ENCODE measurements around the gene FABP1.

Gene FABP1

GRCh38 chr2:88113069-88113468 lies 14.8 kb downstream of the FABP1 start:
- DNase-seq, result no peak

GRCh38 chr2:88110830-88111229 lies 17.0 kb downstream of the FABP1 start:
- no peak for DNase-seq

GRCh38 chr2:88108796-88109195 lies 19.1 kb downstream of the FABP1 start:
- DNase-seq, result no peak

GRCh38 chr2:88100489-88100858 lies 27.4 kb downstream of the FABP1 start:
- no peak for DNase-seq

GRCh38 chr2:88099798-88100488 lies 27.9 kb downstream of the FABP1 start:
- DNase-seq, result no peak

GRCh38 chr2:88098558-88098900 lies 29.3 kb downstream of the FABP1 start:
- no peak for DNase-seq

GRCh38 chr2:88097891-88098557 lies 29.8 kb downstream of the FABP1 start:
- no peak for DNase-seq

- DNase-seq, result no peak
These were observed 30.7 kb downstream of the FABP1 start for GRCh38 chr2:88097192-88097591.

- DNase-seq, result no peak
These were observed 31.2 kb downstream of the FABP1 start for GRCh38 chr2:88096708-88097107.

- DNase-seq, result no peak
These were observed 32.8 kb downstream of the FABP1 start for GRCh38 chr2:88095022-88095421.

GRCh38 chr2:88092773-88093172 lies 35.1 kb downstream of the FABP1 start:
- no peak for DNase-seq

- no peak for DNase-seq
These were observed 35.9 kb downstream of the FABP1 start for GRCh38 chr2:88091943-88092342.

GRCh38 chr2:88090446-88091283 lies 37.2 kb downstream of the FABP1 start:
- no peak for DNase-seq

- no peak for DNase-seq
These were observed 38.9 kb downstream of the FABP1 start for GRCh38 chr2:88088999-88089398.

GRCh38 chr2:88087763-88088162 lies 40.1 kb downstream of the FABP1 start:
- DNase-seq, result no peak

GRCh38 chr2:88087073-88087472 lies 40.8 kb downstream of the FABP1 start:
- no peak for DNase-seq

GRCh38 chr2:88086401-88086800 lies 41.5 kb downstream of the FABP1 start:
- DNase-seq, result no peak

- no peak for DNase-seq
These were observed 42.3 kb downstream of the FABP1 start for GRCh38 chr2:88085602-88086001.

GRCh38 chr2:88085099-88085498 lies 42.8 kb downstream of the FABP1 start:
- DNase-seq, result no peak

GRCh38 chr2:88082781-88083180 lies 45.1 kb downstream of the FABP1 start:
- no peak for DNase-seq

GRCh38 chr2:88081924-88082608 lies 45.8 kb downstream of the FABP1 start:
- no peak for DNase-seq

- DNase-seq, result no peak
These were observed 47.3 kb downstream of the FABP1 start for GRCh38 chr2:88080545-88080944.

- no peak for DNase-seq
These were observed 49.2 kb downstream of the FABP1 start for GRCh38 chr2:88078643-88079172.
